ENCODE results near the gene ERBB4.

The ERBB4 gene

GRCh38 chr2:211955648-211956047 lies 583.0 kb downstream of the ERBB4 start:
- H3F3A ChIP-seq (ENCODE audit: control insufficient read depth, insufficient read depth), result no peaks in the 10 kb centered on the region
- H3K36me3 ChIP-seq (ENCODE audit: control insufficient read depth, low read length), result no peaks in the 10 kb centered on the region
- no peak overlapping the region for H3K4me2 ChIP-seq (ENCODE audit: low read length)
- no peaks in the 10 kb centered on the region for H4K20me1 ChIP-seq (ENCODE audit: control insufficient read depth, insufficient read depth, low read depth, low read length)
- H3K9me2 ChIP-seq (replicated peaks; ENCODE audit: control insufficient read depth, low read length), result no peaks in the 10 kb centered on the region
- H3K4me3 ChIP-seq (ENCODE audit: low read length), result no peak overlapping the region
- H3K4me1 ChIP-seq (ENCODE audit: control insufficient read depth, low read length), result no peaks in the 10 kb centered on the region
- no peaks in the 10 kb centered on the region; the same call in 1 of the 2 replicates for H3K9me3 ChIP-seq (ENCODE audit: control insufficient read depth, insufficient read depth, low read length)
- TF ChIP-seq EZH2phosphoT487 (IDR thresholded peaks at IDR 0.05; ENCODE audit: borderline replicate concordance, low read length), result no peak
- no peak for TF ChIP-seq CTCF (IDR thresholded peaks at IDR 0.05; ENCODE audit: low read depth, low read length, poor library complexity, severe bottlenecking)
- no peaks in the 10 kb centered on the region for H3K27me3 ChIP-seq (ENCODE audit: control insufficient read depth, low read length)
- no peaks in the 10 kb centered on the region for H3K79me2 ChIP-seq (ENCODE audit: control insufficient read depth, low read length)
- H3K27ac ChIP-seq (ENCODE audit: low read depth, low read length), result no peak overlapping the region

GRCh38 chr2:211948932-211949331 lies 589.7 kb downstream of the ERBB4 start:
- no peaks in the 10 kb centered on the region for H3K9me3 ChIP-seq (ENCODE audit: control insufficient read depth, insufficient read depth, low read length)

GRCh38 chr2:211946960-211947359 lies 591.6 kb downstream of the ERBB4 start:
- Histone ChIP-seq H3K79me2 (ENCODE audit: control insufficient read depth, low read length) (no peaks in the 10 kb centered on the region), H3K4me2 (ENCODE audit: low read length) (no peak overlapping the region), H4K20me1 (ENCODE audit: control insufficient read depth, insufficient read depth, low read depth, low read length) (no peaks in the 10 kb centered on the region), H3K4me1 (ENCODE audit: control insufficient read depth, low read length) (0 out of 2 replicates have a peak, but pooled peaks cover 2% of the 10 kb centered on the region), H3K36me3 (ENCODE audit: control insufficient read depth, low read length) (no peaks in the 10 kb centered on the region), H3K9me2 (replicated peaks; ENCODE audit: control insufficient read depth, low read length) (no peaks in the 10 kb centered on the region), H3F3A (ENCODE audit: control insufficient read depth, insufficient read depth) (no peaks in the 10 kb centered on the region), H3K4me3 (ENCODE audit: low read length) (no peak overlapping the region), H3K27ac (ENCODE audit: low read depth, low read length) (no peak overlapping the region), H3K9me3 (ENCODE audit: control insufficient read depth, insufficient read depth, low read length) (no peaks in the 10 kb centered on the region), H3K27me3 (ENCODE audit: control insufficient read depth, low read length) (no peaks in the 10 kb centered on the region)
- TF ChIP-seq EZH2phosphoT487 (IDR thresholded peaks at IDR 0.05; ENCODE audit: borderline replicate concordance, low read length) (no peak), CTCF (IDR thresholded peaks at IDR 0.05; ENCODE audit: low read depth, low read length, poor library complexity, severe bottlenecking) (no peak)

More at GRCh38 chr2:211948932-211949331, 589.7 kb downstream of the ERBB4 start:
- Histone ChIP-seq H3K4me1 (ENCODE audit: control insufficient read depth, low read length) (no peaks in the 10 kb centered on the region), H3K4me3 (ENCODE audit: low read length) (no peak overlapping the region), H3K27ac (ENCODE audit: low read depth, low read length) (no peak overlapping the region), H3K9me2 (replicated peaks; ENCODE audit: control insufficient read depth, low read length) (no peaks in the 10 kb centered on the region), H4K20me1 (ENCODE audit: control insufficient read depth, insufficient read depth, low read depth, low read length) (no peaks in the 10 kb centered on the region), H3F3A (ENCODE audit: control insufficient read depth, insufficient read depth) (no peaks in the 10 kb centered on the region), H3K27me3 (ENCODE audit: control insufficient read depth, low read length) (no peaks in the 10 kb centered on the region), H3K4me2 (ENCODE audit: low read length) (no peak overlapping the region), H3K79me2 (ENCODE audit: control insufficient read depth, low read length) (no peaks in the 10 kb centered on the region), H3K36me3 (ENCODE audit: control insufficient read depth, low read length) (no peaks in the 10 kb centered on the region)
- TF ChIP-seq CTCF (IDR thresholded peaks at IDR 0.05; ENCODE audit: low read depth, low read length, poor library complexity, severe bottlenecking) (no peak), EZH2phosphoT487 (IDR thresholded peaks at IDR 0.05; ENCODE audit: borderline replicate concordance, low read length) (no peak)

All from DOHH2 (cell line).